Activated CD4-positive, alpha-beta T cell treated with anti-CD3 and anti-CD28 coated beads, Interleukin-2, amount 10 ng/mL, durations not matched to agents 7 days and 5 days (primary cell): ENCODE results near the gene CCDC69. TPM values are rescaled to one million over a fixed set of nuclear protein-coding genes. Genes with fewer than 3 reads are reported as not detected.

ENCODE experiments used
- CTCF ChIA-PET: fragments of 350-600 bp; sonication (Branson Sonifier 250); formaldehyde crosslinking; loops from one replicate; lab custom pipeline; 2021; ENCODE audit warnings: antibody characterized with exemption; lab: Charles Lee
- POLR2A ChIA-PET: fragments of 350-600 bp; sonication (Branson Sonifier 250); formaldehyde crosslinking; loops from one replicate; lab custom pipeline; 2021; ENCODE audit warnings: antibody characterized with exemption; lab: Charles Lee
- DNase-seq: peaks from one replicate; pipeline ENCODE4 v3.0.0-alpha.2; 2020
- H3K27ac Mint-ChIP-seq: one replicate; pipeline ENCODE4 v1.8.0; 2021; ENCODE audit warnings: mild to moderate bottlenecking, moderate library complexity, mixed read lengths
- H3K27me3 Mint-ChIP-seq: one replicate; pipeline ENCODE4 v1.8.0; 2021; ENCODE audit warnings: mixed read lengths
- H3K36me3 Mint-ChIP-seq: one replicate; pipeline ENCODE4 v1.8.0; 2021; ENCODE audit warnings: low read depth, mixed read lengths
- H3K4me1 Mint-ChIP-seq: one replicate; pipeline ENCODE4 v1.8.0; 2021; ENCODE audit warnings: mixed read lengths
- H3K4me3 Mint-ChIP-seq: one replicate; pipeline ENCODE4 v1.8.0; 2021; ENCODE audit warnings: mild to moderate bottlenecking, moderate library complexity, mixed read lengths
- H3K9me3 Mint-ChIP-seq: one replicate; pipeline ENCODE4 v1.8.0; 2021; ENCODE audit warnings: mixed read lengths
- total RNA-seq, 2 experiments: library from RNA; stranded (reverse); gene quantifications; one replicate each; pipeline ENCODE4 v1.2.3, GENCODE V29; 2021

CCDC69 gene
- total RNA-seq, 2 experiments from 2014 or later = 79.4 to 84.1 TPM

DNA sequence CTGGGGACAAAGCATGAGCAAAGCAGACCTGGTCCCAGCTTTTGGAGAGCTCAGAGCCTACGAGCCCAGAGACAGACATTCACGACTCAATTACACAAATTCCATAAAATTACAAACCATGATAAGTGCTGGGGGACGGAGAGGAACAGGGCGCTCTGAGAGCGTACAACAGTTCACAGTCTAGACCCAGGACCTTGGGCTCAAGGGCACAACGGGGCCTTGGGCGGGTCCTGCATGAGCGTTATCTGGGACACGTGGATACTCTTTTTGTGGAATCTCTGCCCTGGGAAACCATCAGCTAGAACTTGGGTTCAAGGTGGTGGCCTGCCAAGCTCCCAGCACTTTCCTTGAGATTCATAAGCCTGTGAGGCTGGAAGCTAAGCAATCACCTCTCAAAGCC is 56.9 kb downstream of the CCDC69 start:
- POLR2A ChIA-PET = interaction anchor here (0.6 kb wide), 1 partner anchor 17 kb away, joined by 3 read pairs; no protein-coding TSS in a partner anchor
- Mint-ChIP-seq H3K4me1 (peaks cover 19% of the 10 kb centered on the region), H3K4me3 (no peak overlapping the region), H3K27ac (no peak overlapping the region), H3K9me3 (no peaks in the 10 kb centered on the region), H3K36me3 (no peaks in the 10 kb centered on the region), H3K27me3 (no peaks in the 10 kb centered on the region)
- CTCF ChIA-PET = interaction anchor here (0.9 to 11.1 kb wide), 5 partner anchors 10 to 43 kb away, joined by 3 to 126 read pairs (median 4); partner anchors contain the start of gene ANXA6
- no peak for DNase-seq

DNA sequence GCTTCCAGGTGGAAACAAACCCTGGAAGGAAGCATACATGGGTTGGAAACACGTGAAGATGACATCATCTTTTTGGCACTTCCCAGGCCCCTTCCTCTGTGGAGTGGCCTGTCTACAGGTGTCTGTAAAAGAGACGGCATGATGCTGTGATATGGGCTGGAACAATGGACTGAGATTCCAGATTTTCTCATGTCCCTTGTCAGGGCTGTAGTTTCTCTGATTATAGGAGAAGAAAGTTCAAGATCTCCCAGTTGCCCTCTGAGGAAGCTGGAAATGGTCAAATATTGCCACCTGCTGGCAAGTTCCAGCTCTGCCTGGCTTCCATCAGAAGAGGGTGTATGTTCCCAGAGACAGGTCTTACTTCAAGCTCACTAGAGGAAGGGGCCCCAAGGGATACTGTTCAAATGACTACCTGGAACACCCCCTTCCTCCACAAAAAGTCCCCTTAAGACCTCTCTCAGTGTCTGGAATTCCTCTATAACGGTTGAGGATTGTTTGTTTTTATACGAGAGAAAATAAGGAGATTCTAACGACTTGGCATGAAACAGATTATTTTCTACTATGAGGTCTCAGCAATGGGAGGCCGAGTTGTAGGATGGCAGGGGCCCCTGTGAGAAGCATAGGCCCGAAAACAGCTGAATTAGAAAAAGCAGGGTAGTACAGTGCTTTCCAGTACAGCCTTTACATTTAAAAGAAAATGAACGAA is 59.1 kb downstream of the CCDC69 start:
- peak; percentile 87 for DNase-seq
- Mint-ChIP-seq H3K4me3 (no peak overlapping the region), H3K9me3 (no peaks in the 10 kb centered on the region), H3K27ac (peak overlapping the region; percentile 58), H3K27me3 (no peaks in the 10 kb centered on the region), H3K36me3 (no peaks in the 10 kb centered on the region), H3K4me1 (peaks cover 11% of the 10 kb centered on the region)
- ChIA-PET CTCF (interaction anchor here (0.7 to 11.1 kb wide), 34 partner anchors 12 to 571 kb away, joined by 3 to 126 read pairs (median 4); partner anchors contain the start of gene CCDC69), POLR2A (no interaction called here)

DNA sequence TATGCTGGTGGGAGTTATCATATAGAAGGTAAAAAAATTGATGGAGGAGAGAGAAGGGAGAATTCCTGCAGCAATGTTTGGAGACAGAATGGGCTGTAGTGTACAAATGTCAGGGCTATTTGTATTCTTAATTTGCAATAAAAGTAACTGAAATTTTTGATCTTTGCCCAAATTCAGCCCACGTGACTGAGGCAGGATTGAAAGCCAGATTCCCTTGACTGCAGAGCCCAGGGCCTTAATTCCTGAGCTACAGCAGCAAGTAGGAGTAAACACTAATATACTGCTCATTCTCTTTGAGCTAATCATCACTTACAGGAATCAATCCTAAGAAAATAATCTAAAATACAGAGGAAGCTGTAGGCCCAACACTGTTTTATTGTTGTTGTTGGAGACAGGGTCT is 61.1 kb downstream of the CCDC69 start:
- ChIA-PET POLR2A (interaction anchor here (0.6 kb wide), 1 partner anchor 37 kb away, joined by 3 read pairs; no protein-coding TSS in a partner anchor), CTCF (interaction anchor here (0.7 to 11.1 kb wide), 6 partner anchors 8 to 323 kb away, joined by 3 to 126 read pairs (median 23); no protein-coding TSS in a partner anchor)
- DNase-seq = no peak
- no peaks in the 10 kb centered on the region for H3K27me3 Mint-ChIP-seq
- H3K36me3 Mint-ChIP-seq = no peaks in the 10 kb centered on the region
- no peak overlapping the region for H3K4me3 Mint-ChIP-seq
- no peak overlapping the region for H3K27ac Mint-ChIP-seq
- no peaks in the 10 kb centered on the region for H3K9me3 Mint-ChIP-seq
- peaks cover 27% of the 10 kb centered on the region for H3K4me1 Mint-ChIP-seq

DNA sequence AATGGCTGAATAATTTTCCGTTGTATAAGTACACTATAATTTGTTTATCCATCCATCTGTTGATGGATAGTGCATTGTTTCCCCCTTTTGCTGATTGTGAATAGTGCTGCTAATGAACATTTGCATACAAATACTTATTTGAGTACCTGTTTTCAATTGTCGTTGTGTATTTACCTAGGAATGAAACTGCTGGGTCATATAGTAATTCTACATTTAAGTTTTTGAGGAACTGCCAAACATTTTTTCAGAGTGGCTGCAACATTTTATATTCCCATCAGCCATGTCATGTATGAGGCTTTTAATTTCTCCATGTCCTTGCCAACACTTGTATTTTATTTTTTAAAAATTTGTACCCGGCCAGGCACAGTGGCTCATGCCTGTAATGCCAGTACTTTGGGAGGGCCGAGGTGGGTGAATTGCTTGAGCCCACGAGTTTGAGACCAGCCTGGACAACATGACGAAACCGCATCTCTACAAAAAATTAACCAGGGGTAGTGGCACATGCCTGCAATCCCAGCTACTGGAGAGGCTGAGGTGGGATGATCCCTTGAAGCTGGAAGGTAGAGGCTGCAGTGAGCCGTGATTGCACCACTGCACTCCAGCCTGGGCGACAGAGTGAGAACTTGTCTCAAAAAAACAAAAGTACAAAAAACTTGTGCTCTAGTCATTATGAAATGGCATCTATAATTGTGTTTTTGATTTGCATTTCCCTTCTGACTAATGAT is 64.1 kb downstream of the CCDC69 start:
- Mint-ChIP-seq H3K27me3 (no peaks in the 10 kb centered on the region), H3K9me3 (no peaks in the 10 kb centered on the region), H3K4me3 (peak overlapping the region; percentile 21), H3K36me3 (peaks cover 19% of the 10 kb centered on the region), H3K4me1 (peaks cover 33% of the 10 kb centered on the region), H3K27ac (no peak overlapping the region)
- ChIA-PET CTCF (no interaction called here), POLR2A (no interaction called here)
- no peak for DNase-seq

DNA sequence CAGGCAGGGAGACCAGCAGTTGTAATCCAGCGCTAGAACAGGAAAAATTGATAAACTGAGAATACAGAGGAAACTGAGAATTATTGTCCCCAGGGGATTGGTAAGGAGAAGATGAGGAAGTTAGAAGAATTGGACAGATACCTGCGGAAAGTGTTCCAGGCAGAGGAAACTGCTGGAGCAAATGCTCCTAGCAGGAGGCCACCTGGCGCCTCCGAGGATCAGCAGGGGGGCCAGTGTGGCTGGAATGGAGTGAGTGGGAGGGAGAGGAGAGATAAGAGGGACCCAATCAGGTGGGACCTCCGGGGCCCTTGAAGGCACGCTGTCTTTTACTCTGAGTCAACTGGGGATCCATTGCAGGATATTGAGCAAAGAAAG is 65.6 kb downstream of the CCDC69 start:
- peaks cover 3% of the 10 kb centered on the region for H3K9me3 Mint-ChIP-seq

DNA sequence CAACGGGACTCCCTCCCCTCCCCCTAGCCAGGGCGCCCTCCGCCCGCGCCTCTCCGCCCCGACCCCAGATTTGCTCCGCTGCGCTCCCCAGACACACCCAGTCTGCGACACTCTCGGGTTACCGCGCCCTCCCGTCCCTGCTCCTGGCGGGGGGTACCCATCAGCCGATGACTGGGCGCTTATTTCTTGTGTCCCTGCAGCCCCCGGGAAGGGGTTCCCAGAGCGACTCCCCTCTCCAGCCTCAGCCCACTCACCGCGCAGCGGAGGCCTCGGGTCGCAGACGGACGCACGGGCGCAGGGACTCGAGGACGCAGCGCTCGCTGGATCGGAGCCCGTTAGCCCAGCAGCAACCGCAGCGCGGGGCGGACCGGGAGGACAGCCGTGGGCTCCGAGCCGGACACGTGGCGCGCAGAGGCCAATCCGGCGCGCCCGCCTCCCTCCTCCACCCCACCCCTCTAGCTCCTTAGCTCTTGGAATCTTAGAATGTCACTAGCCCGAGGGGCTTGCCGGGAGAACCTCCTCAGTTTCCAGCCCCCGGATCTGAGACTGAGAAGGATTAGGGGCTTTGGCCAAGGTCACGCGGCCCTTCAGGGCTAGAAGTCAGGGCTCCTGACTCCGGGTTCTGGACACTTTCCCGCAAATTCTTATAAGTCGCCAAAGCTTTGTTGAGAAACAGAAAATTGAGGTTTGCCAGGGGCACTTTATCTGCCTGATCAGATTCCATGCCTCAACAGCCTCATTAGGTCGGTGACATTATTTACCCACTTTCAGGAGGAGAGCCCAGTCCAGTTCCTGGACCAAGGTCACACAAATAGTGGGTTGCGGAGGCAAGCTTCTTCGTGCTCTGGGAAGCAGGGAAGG is 66.2 kb downstream of the CCDC69 start, which contains the start of gene ANXA6:
ANXA6 (minus strand) TSS at position 354 of the 861 bp plus-strand sequence. CDS start 9,878 bp downstream, outside the sequence.
- peak within 1 kb of the TSS; percentile 96 for H3K27ac Mint-ChIP-seq
- ChIA-PET CTCF (interaction anchor here (0.7 to 2.0 kb wide), 9 partner anchors 9 to 56 kb away, joined by 3 to 6 read pairs (median 4); no protein-coding TSS in a partner anchor), POLR2A (interaction anchor here (0.6 to 0.7 kb wide), 2 partner anchors 16 to 32 kb away, joined by 3 to 4 read pairs; no protein-coding TSS in a partner anchor)
- peak within 1 kb of the TSS; percentile 96 for H3K4me3 Mint-ChIP-seq
- DNase-seq = peak; percentile 62
- peaks cover 46% of the 10 kb centered on the region for H3K4me1 Mint-ChIP-seq
- H3K36me3 Mint-ChIP-seq = peaks cover 39% of the 10 kb centered on the region
- no peaks in the 10 kb centered on the region for H3K27me3 Mint-ChIP-seq
- H3K9me3 Mint-ChIP-seq = peaks cover 3% of the 10 kb centered on the region

More for the DNA sequence above, 65.6 kb downstream of the CCDC69 start:
- Mint-ChIP-seq H3K4me1 (peaks cover 40% of the 10 kb centered on the region), H3K27me3 (no peaks in the 10 kb centered on the region), H3K4me3 (peak overlapping the region; percentile 96), H3K27ac (peak overlapping the region; percentile 96), H3K36me3 (peaks cover 33% of the 10 kb centered on the region)
- POLR2A ChIA-PET = interaction anchor here (0.7 kb wide), 1 partner anchor 16 kb away, joined by 4 read pairs; no protein-coding TSS in a partner anchor
- no peak for DNase-seq
- CTCF ChIA-PET = interaction anchor here (0.9 to 2.0 kb wide), 6 partner anchors 9 to 43 kb away, joined by 3 to 6 read pairs (median 4); no protein-coding TSS in a partner anchor

DNA sequence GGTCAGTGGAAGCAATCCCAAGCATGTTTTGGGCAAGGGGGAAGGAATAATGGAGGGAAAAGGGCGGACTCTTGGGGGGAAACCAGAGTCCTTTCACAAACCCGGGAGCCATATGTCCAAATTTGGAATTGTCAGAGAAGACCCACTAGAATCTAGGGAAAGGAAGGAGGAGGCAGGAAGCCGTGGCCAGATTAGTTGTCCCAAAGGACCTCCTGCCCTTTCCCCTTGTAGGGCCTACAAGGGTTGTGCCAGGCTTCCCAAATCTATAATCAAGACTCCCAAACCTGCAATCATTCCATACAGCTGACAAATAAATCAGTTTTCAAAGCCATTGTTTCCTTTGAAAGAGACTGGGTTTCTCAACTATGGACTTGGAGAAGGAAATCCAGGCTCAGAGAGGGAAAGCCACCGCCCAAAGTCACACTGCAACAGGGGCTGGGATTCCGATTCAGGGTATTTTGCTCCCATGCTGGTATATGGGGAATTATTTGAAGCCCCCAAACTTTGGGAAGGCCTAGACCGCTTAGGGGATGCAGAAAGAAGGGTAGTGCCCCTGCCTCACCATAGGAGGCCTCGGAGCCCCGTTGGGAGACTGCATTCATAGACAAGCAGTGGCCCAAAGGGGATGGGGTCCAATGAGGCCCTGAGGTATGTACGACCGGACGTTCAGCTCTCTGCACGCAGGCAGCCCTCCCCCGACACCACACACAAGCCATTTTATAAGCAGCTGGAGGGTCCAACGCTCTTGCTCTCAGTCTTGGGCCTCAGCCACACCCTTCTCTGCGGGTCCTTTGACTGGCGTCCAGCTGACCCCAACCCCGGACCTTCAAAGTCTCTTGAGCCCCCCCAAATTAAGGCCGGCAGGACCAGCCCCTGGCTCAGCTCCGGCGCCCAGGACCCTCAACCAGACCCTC is 67.1 kb downstream of the CCDC69 start:
- ChIA-PET POLR2A (interaction anchor here (0.6 kb wide), 1 partner anchor 31 kb away, joined by 3 read pairs; no protein-coding TSS in a partner anchor), CTCF (interaction anchor here (0.7 to 2.0 kb wide), 9 partner anchors 8 to 57 kb away, joined by 3 to 6 read pairs (median 4); no protein-coding TSS in a partner anchor)

DNA sequence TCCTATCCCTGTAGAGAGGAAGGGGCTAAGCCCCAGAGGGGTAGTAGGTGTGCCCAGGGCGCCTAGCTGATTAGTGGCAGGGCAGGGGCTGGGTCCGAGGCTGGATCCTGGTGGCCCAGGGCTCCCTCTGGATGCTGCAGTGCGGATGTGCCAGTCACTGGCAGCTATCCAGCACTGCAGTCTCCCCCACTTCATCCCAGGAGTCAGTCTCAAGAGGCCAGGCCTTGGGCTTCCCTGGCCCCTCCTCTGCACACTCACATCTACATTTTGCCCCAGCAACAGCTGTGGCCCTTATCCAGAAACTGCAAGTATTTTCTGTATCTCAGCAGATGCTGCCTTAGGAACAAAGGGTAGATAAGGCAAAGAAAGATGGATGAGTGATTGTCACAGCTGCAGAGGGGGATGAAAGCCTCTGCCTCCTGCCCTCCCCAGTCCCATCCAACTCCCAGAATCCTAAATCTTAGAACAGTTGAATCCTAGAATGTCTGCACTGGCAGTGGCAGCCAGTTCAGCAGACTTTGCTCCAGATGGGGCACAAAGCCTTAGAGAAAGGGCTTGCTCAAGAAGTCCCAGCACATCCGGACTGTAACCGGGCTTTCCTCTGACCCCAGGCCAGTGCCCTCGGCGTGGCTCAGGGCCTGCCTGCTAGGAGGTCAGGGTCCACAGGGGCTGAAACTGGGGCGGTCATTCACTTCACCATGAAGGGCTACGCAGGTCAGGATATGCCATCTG is 68.0 kb downstream of the CCDC69 start:
- peaks cover 63% of the 10 kb centered on the region for H3K4me1 Mint-ChIP-seq
- H3K27ac Mint-ChIP-seq = peak overlapping the region; percentile 96
- ChIA-PET POLR2A (no interaction called here), CTCF (interaction anchor here (0.7 to 2.0 kb wide), 4 partner anchors 12 to 403 kb away, joined by 3 to 6 read pairs (median 4); no protein-coding TSS in a partner anchor)
- peaks cover 51% of the 10 kb centered on the region for H3K36me3 Mint-ChIP-seq
- peak; percentile 36 for DNase-seq
- peaks cover 3% of the 10 kb centered on the region for H3K9me3 Mint-ChIP-seq
- peak overlapping the region; percentile 96 for H3K4me3 Mint-ChIP-seq
- no peaks in the 10 kb centered on the region for H3K27me3 Mint-ChIP-seq

More for the DNA sequence above, 67.1 kb downstream of the CCDC69 start:
- no peaks in the 10 kb centered on the region for H3K27me3 Mint-ChIP-seq
- DNase-seq = peak; percentile 40
- peaks cover 55% of the 10 kb centered on the region for H3K4me1 Mint-ChIP-seq
- H3K36me3 Mint-ChIP-seq = peaks cover 45% of the 10 kb centered on the region
- H3K27ac Mint-ChIP-seq = peak overlapping the region; percentile 96
- peak overlapping the region; percentile 96 for H3K4me3 Mint-ChIP-seq
- H3K9me3 Mint-ChIP-seq = peaks cover 3% of the 10 kb centered on the region

DNA sequence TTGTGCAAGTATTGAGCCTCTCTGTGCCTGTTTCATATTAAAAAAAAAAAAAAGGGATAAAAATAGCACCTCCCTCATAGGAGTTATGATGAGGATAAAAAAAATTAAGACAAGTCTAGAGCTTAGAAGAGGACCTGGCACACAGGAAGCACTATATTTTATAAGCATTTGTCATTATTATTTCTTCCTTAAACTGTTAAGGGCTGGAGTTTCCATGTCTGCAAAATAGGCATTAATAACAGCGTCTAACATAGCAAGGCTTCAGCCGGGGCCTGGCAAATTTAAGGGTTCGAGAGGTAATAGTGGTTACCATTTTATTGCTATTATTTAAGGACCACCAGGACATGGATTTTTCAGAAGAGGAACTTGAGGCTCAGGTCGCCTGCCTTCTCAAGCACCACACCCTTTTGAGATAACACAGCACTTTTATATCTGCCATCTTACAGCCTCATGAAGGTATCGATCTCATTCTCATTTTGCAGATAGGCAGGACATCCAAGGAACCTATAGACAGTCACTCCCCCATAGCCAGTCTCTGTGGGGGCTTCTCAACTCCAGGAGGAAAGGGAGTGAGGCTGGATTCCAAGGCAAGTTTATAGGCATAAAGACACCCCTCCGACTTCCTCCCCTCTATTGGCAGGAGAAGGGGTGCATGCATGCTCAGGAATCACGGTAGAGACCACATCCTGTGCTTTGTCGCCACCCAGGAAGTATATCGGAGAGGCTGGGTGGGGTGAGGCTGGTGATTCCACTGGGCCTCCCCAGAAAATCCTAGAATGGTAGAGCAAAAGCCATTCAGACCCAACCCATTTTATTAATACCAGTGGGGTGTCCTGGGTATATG is 68.7 kb downstream of the CCDC69 start:
- Mint-ChIP-seq H3K9me3 (peaks cover 3% of the 10 kb centered on the region), H3K4me1 (peaks cover 69% of the 10 kb centered on the region), H3K4me3 (peak overlapping the region; percentile 96), H3K36me3 (peaks cover 54% of the 10 kb centered on the region), H3K27me3 (no peaks in the 10 kb centered on the region), H3K27ac (peak overlapping the region; percentile 96)
- CTCF ChIA-PET = interaction anchor here (0.6 to 1.8 kb wide), 5 partner anchors 8 to 403 kb away, joined by 3 to 5 read pairs (median 3); no protein-coding TSS in a partner anchor
- DNase-seq = peak; percentile 77
- POLR2A ChIA-PET = interaction anchor here (0.6 kb wide), 1 partner anchor 602 kb away, joined by 3 read pairs; no protein-coding TSS in a partner anchor
